CD4-positive, CD25-positive, alpha-beta regulatory T cell (primary cell): ENCODE results near the gene ADAM19. TPM values are rescaled to one million over a fixed set of nuclear protein-coding genes. Genes with fewer than 3 reads are reported as not detected.

Experiments
- ATAC-seq, 2 donors: fragments of 150-1000 bp; cut with Tn5 transposase; one replicate each; pipeline ENCODE4 v1.10.0; 2021; ENCODE audit warnings: low read depth in 2 of 2, moderate number of reproducible peaks in 2 of 2, moderate library complexity in 1 of 2
- DNase-seq, 3 donors: peaks; one replicate each; pipeline versions ENCODE4 v3.0.0 to v3.0.0-alpha.2; 2012 to 2022; ENCODE audit warnings: mixed read lengths in 1 of 3
- H3K27ac ChIP-seq: one replicate; pipeline ENCODE4 v1.7.0; 2013; ENCODE audit warnings: mild to moderate bottlenecking, low read length; ENCODE audit not compliant: insufficient read depth, poor library complexity, severe bottlenecking
- H3K27me3 ChIP-seq: one replicate; pipeline ENCODE4 v1.7.0; 2013; ENCODE audit warnings: low read length; ENCODE audit not compliant: control insufficient read depth, insufficient read depth
- H3K36me3 ChIP-seq: one replicate; pipeline ENCODE4 v1.7.0; 2013; ENCODE audit warnings: mild to moderate bottlenecking, low read length, moderate library complexity; ENCODE audit not compliant: control insufficient read depth, insufficient read depth
- H3K4me1 ChIP-seq: 2 replicates; pipeline ENCODE4 v1.7.0; 2013; ENCODE audit warnings: mild to moderate bottlenecking, low read length; ENCODE audit not compliant: insufficient read depth, control insufficient read depth, poor library complexity, severe bottlenecking
- H3K4me3 ChIP-seq: one replicate; pipeline ENCODE4 v1.7.0; 2013; ENCODE audit warnings: low read depth, mild to moderate bottlenecking, low read length, moderate library complexity
- H3K9me3 ChIP-seq, 2 experiments: 1 replicate in 1 of 2; 2 replicates in 1 of 2; pipeline ENCODE4 v1.7.0; 2013; ENCODE audit warnings: low read length in 2 of 2, mild to moderate bottlenecking in 1 of 2, moderate library complexity in 1 of 2; ENCODE audit not compliant: control insufficient read depth in 2 of 2
- H3K27ac Mint-ChIP-seq, 3 donors: one replicate each; pipeline ENCODE4 v1.8.0; 2020 to 2022; ENCODE audit warnings: mild to moderate bottlenecking in 3 of 3, mixed read lengths in 3 of 3, moderate library complexity in 2 of 3
- H3K27me3 Mint-ChIP-seq: one replicate; pipeline ENCODE4 v1.8.0; 2022; ENCODE audit warnings: mild to moderate bottlenecking, mixed read lengths
- H3K36me3 Mint-ChIP-seq: one replicate; pipeline ENCODE4 v1.8.0; 2020; ENCODE audit warnings: mixed read lengths
- H3K4me1 Mint-ChIP-seq, 4 donors: one replicate each; pipeline ENCODE4 v1.8.0; 2020 to 2022; ENCODE audit warnings: mixed read lengths in 4 of 4, mild to moderate bottlenecking in 1 of 4
- H3K4me3 Mint-ChIP-seq, 4 donors: one replicate each; pipeline ENCODE4 v1.8.0; 2020 to 2022; ENCODE audit warnings: mild to moderate bottlenecking in 4 of 4, mixed read lengths in 4 of 4, moderate library complexity in 3 of 4
- H3K9me3 Mint-ChIP-seq, 7 donors: one replicate each; pipeline ENCODE4 v1.8.0; 2020 to 2022; ENCODE audit warnings: mixed read lengths in 7 of 7, mild to moderate bottlenecking in 3 of 7, moderate library complexity in 2 of 7
- polyA plus RNA-seq, 4 donors: library from polyadenylated mRNA; unstranded; fragments of 300-500 nt; fragmentation: Illumina TruSeq; gene quantifications; one replicate each; pipeline ENCODE4 v1.2.3, GENCODE V29; 2021
- total RNA-seq: library from RNA; stranded (reverse); gene quantifications from one replicate; pipeline ENCODE4 v1.2.3, GENCODE V29; 2022

ADAM19 gene
- total and polyA plus RNA-seq, 5 donors from 2014 or later = 5.5 to 113 (median 9.1) TPM

DNA sequence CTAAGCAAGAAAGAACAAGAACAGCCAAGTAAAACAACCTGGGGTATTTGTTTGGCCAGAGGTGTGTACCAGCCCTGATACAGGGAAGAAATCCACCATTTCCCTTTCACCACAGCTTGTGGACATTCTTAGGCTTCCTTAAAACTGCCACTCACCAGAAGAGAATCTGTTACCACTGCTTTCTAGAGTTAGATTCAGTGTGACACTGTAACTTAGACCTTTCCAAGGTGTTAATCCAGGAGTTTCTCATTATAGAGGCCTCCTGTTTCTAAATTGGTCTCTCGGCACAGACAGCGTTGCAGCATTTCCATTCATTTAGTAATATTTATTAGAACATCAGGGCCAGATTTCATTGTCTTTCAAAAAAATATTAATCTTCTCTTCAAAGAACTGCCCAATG, 60.6 kb downstream of the ADAM19 start:
- Mint-ChIP-seq H3K9me3 (no peaks in the 10 kb centered on the region), H3K4me1 (peaks cover 0 to 8% (median 1%) of the 10 kb centered on the region in 4 donors), H3K36me3 (peaks cover 10% of the 10 kb centered on the region), H3K27me3 (no peaks in the 10 kb centered on the region), H3K27ac (peak overlapping the region in 1 of 3 donors; percentile 1), H3K4me3 (no peak overlapping the region)
- no peak for ATAC-seq
- no peaks in the 10 kb centered on the region for H3K27me3 ChIP-seq
- DNase-seq = no peak
- H3K4me3 ChIP-seq = no peak overlapping the region
- H3K4me1 ChIP-seq = no peaks in the 10 kb centered on the region
- H3K9me3 ChIP-seq = no peaks in the 10 kb centered on the region
- no peak overlapping the region for H3K27ac ChIP-seq
- H3K36me3 ChIP-seq = peaks cover 64% of the 10 kb centered on the region

DNA sequence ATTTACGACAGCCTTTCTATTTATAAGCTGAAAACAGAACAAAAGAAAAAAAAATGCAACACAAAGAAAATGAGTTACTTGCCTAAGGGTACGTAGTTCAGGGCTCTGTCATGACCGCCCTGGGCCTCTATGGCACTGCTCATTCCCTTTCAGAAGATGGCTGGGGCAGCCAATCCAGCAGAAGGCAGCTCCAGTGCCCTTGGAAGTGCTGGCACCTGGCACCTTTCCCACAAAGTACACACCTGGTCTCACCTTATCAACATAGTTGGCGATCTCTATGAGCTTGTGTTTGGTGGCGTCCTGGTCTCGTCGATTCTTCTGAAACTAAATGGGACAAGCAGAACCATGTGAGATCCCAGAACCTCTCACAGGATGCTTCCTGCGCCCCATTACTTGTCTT, 62.4 kb downstream of the ADAM19 start:
- H3K36me3 Mint-ChIP-seq = peaks cover 16% of the 10 kb centered on the region

DNA sequence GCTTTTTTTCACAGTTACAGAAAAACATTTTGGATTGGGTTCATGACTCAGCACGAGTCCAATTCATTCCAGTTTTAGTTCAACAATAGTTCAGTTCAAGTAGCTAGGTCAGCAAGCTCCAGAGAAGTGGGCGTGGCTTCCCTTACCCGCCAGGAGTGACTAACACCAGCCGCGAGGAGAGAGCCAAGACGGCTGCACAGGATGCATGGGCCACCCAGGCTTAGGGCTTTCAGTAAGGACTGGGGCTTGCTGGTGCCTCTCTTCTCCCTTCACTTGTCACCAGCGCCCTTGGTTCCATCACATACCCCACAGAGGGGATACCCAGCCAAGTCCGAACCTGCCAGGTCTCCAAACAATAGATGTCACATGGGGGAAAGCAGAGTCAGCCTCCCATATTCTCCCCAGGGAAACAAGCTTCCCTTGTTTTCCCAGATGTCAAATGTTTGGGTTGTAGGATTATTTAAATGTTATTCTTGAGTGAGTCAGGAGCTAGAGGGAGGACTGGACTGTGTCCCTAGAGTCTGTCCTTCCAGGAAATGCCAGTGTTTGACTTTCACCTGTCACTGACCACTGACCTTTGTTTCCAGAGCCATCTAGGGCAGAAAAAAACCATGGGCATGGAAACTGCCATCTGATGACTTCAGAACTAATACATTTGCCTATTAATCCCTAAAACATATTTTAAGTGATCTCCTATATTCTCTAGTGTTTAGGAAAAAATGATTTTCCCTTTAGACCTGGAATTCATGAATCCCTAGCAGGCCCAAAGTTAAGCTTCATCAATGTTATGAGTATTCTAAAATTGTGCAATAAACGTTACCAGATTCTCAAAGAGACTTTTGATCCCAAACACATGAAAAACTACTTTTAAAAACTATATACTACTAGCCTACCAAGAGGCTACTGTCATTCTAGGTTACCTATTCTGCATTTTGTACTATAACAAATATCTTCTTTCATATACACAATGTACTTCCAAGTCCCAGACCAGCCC, 63.6 kb downstream of the ADAM19 start:
- ATAC-seq = peak in 1 of 2 donors; percentile 23

More for the DNA sequence above, 62.4 kb downstream of the ADAM19 start:
- H3K27me3 ChIP-seq = no peaks in the 10 kb centered on the region
- H3K4me1 Mint-ChIP-seq = peaks cover 0 to 8% (median 2%) of the 10 kb centered on the region in 4 donors
- no peaks in the 10 kb centered on the region for H3K27me3 Mint-ChIP-seq
- no peak overlapping the region for H3K27ac ChIP-seq
- peaks cover 72% of the 10 kb centered on the region for H3K36me3 ChIP-seq
- no peaks in the 10 kb centered on the region for H3K9me3 ChIP-seq
- H3K4me3 ChIP-seq = no peak overlapping the region
- no peak overlapping the region for H3K4me3 Mint-ChIP-seq
- DNase-seq = no peak
- no peaks in the 10 kb centered on the region for H3K9me3 Mint-ChIP-seq
- H3K4me1 ChIP-seq = no peaks in the 10 kb centered on the region
- no peak for ATAC-seq
- H3K27ac Mint-ChIP-seq = no peak overlapping the region

GRCh38 chr5:157510682-157511081, 64.9 kb downstream of the ADAM19 start:
- no peak overlapping the region for H3K27ac ChIP-seq
- peaks cover 79% of the 10 kb centered on the region for H3K36me3 ChIP-seq
- no peak overlapping the region for H3K4me3 ChIP-seq
- ATAC-seq (no peak), DNase-seq (no peak)
- no peaks in the 10 kb centered on the region for H3K27me3 ChIP-seq
- Mint-ChIP-seq H3K27me3 (no peaks in the 10 kb centered on the region), H3K36me3 (peaks cover 29% of the 10 kb centered on the region), H3K4me1 (peaks cover 0 to 12% (median 4%) of the 10 kb centered on the region in 4 donors), H3K4me3 (no peak overlapping the region), H3K27ac (no peak overlapping the region), H3K9me3 (no peaks in the 10 kb centered on the region)
- H3K4me1 ChIP-seq = no peaks in the 10 kb centered on the region
- no peaks in the 10 kb centered on the region for H3K9me3 ChIP-seq

More for the DNA sequence above, 63.6 kb downstream of the ADAM19 start:
- no peak for DNase-seq
- Histone ChIP-seq H3K27me3 (no peaks in the 10 kb centered on the region), H3K27ac (no peak overlapping the region), H3K9me3 (no peaks in the 10 kb centered on the region), H3K36me3 (peaks cover 78% of the 10 kb centered on the region), H3K4me3 (no peak overlapping the region), H3K4me1 (no peaks in the 10 kb centered on the region)
- H3K4me3 Mint-ChIP-seq = no peak overlapping the region
- no peaks in the 10 kb centered on the region for H3K27me3 Mint-ChIP-seq
- peaks cover 18% of the 10 kb centered on the region for H3K36me3 Mint-ChIP-seq
- H3K27ac Mint-ChIP-seq = peak overlapping the region in 2 of 3 donors; percentile 32 to 42
- H3K9me3 Mint-ChIP-seq = no peaks in the 10 kb centered on the region
- H3K4me1 Mint-ChIP-seq = peaks cover 0 to 7% (median 2%) of the 10 kb centered on the region in 4 donors

DNA sequence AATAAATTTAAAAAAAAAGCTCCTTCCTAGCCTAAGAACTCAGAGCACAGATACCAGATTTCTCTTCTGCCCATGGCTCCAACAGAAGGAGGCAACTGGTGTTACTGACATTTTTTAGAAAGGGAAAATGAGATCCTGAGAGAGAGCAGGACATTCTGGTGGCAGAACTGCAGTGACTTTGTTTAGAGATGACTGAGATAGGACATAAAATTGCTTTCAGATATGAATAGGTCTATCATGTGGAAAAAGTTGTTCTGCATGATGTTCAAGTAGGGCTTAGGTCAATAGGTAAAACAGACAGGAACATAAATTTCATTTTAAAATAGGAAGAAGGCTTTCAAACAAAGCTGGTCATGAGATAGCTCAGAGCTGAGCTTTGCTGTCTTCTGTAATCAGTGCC, 66.0 kb downstream of the ADAM19 start:
- H3K27ac ChIP-seq = no peak overlapping the region
- no peak overlapping the region for H3K4me3 ChIP-seq
- Mint-ChIP-seq H3K4me1 (peaks cover 0 to 14% (median 6%) of the 10 kb centered on the region in 4 donors), H3K36me3 (peaks cover 33% of the 10 kb centered on the region), H3K27ac (peak overlapping the region in 1 of 3 donors; percentile 79), H3K9me3 (no peaks in the 10 kb centered on the region), H3K4me3 (no peak overlapping the region), H3K27me3 (no peaks in the 10 kb centered on the region)
- H3K36me3 ChIP-seq = peaks cover 78% of the 10 kb centered on the region
- no peaks in the 10 kb centered on the region for H3K27me3 ChIP-seq
- no peak for ATAC-seq
- no peaks in the 10 kb centered on the region for H3K4me1 ChIP-seq
- DNase-seq = no peak
- H3K9me3 ChIP-seq = no peaks in the 10 kb centered on the region

- peaks cover 33% of the 10 kb centered on the region for H3K36me3 Mint-ChIP-seq
- H3K4me1 Mint-ChIP-seq = peaks cover 0 to 14% (median 6%) of the 10 kb centered on the region in 4 donors
- H3K9me3 Mint-ChIP-seq = no peaks in the 10 kb centered on the region
Measured at GRCh38 chr5:157509093-157509492, 66.5 kb downstream of the ADAM19 start.

GRCh38 chr5:157506981-157507780, 68.4 kb downstream of the ADAM19 start:
- H3K27ac Mint-ChIP-seq = no peak overlapping the region
- no peaks in the 10 kb centered on the region for H3K9me3 Mint-ChIP-seq
- Histone ChIP-seq H3K9me3 (no peaks in the 10 kb centered on the region), H3K36me3 (peaks cover 77% of the 10 kb centered on the region), H3K27ac (no peak overlapping the region), H3K4me1 (no peaks in the 10 kb centered on the region), H3K4me3 (no peak overlapping the region), H3K27me3 (no peaks in the 10 kb centered on the region)
- ATAC-seq = no peak
- H3K4me3 Mint-ChIP-seq = peak overlapping the region in 1 of 4 donors; percentile 63
- peaks cover 0 to 18% (median 7%) of the 10 kb centered on the region in 4 donors for H3K4me1 Mint-ChIP-seq
- DNase-seq = no peak
- H3K36me3 Mint-ChIP-seq = peaks cover 36% of the 10 kb centered on the region
- no peaks in the 10 kb centered on the region for H3K27me3 Mint-ChIP-seq

More at GRCh38 chr5:157509093-157509492, 66.5 kb downstream of the ADAM19 start:
- H3K27ac Mint-ChIP-seq = peak overlapping the region in 1 of 3 donors; percentile 68
- no peak overlapping the region for H3K4me3 Mint-ChIP-seq
- Histone ChIP-seq H3K27me3 (no peaks in the 10 kb centered on the region), H3K4me1 (no peaks in the 10 kb centered on the region), H3K36me3 (peaks cover 79% of the 10 kb centered on the region), H3K9me3 (no peaks in the 10 kb centered on the region), H3K27ac (no peak overlapping the region), H3K4me3 (no peak overlapping the region)
- DNase-seq (no peak), ATAC-seq (no peak)
- H3K27me3 Mint-ChIP-seq = no peaks in the 10 kb centered on the region
